ENCODE results near the gene LRRIQ1. TPM values are rescaled to one million over a fixed set of nuclear protein-coding genes. Genes with fewer than 3 reads are reported as not detected.

The LRRIQ1 gene
- total and polyA plus RNA-seq, 2 experiments from 2014 or later: 1.4 to 4.0 TPM

DNA sequence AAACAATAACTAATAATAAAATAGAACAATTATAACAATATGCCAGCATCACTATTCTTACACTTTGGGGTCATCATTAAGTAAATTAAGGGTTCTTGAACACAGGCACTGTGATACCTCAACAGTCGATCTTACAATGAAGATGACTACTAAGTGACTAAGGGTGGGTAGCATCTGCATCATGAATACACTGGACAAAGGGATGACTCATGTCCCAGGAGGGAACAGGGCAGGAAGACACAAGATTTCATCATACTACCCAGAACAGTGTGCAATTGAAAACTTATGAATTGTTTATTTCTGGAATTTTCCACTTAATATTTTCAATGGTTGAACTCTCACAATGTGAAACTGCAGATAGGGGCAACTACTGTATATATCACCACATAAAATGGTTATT is 19.7 kb upstream of the LRRIQ1 start:
- Histone ChIP-seq H3K4me3 (no peak overlapping the region), H4K20me1 (replicated peaks; ENCODE audit: insufficient read depth) (no peaks in the 10 kb centered on the region), H3K9me2 (ENCODE audit: insufficient read depth) (no peaks in the 10 kb centered on the region), H3K36me3 (ENCODE audit: insufficient read depth) (no peaks in the 10 kb centered on the region), H2AFZ (no peak overlapping the region), H3K4me1 (ENCODE audit: insufficient read depth) (no peaks in the 10 kb centered on the region), H3F3A (replicated peaks; ENCODE audit: low read depth) (no peaks in the 10 kb centered on the region), H3K4me2 (no peak overlapping the region), H3K79me2 (replicated peaks; ENCODE audit: insufficient read depth) (no peaks in the 10 kb centered on the region), H3K27me3 (ENCODE audit: insufficient read depth) (no peaks in the 10 kb centered on the region), H3K27ac (ENCODE audit: low read depth) (no peak overlapping the region)
- no peak for ATAC-seq
- H3K27me3 Mint-ChIP-seq (ENCODE audit: insufficient read depth, low read depth, poor library complexity): no peaks in the 10 kb centered on the region
- TF ChIP-seq STAT1 (IDR thresholded peaks at IDR 0.05; ENCODE audit: unreplicated experiment) (no peak), POLR2AphosphoS5 (IDR thresholded peaks at IDR 0.05; ENCODE audit: low read depth) (no peak), ZNF331 (CRISPR knock-in tag; IDR thresholded peaks at IDR 0.05; ENCODE audit: low read depth) (no peak), EZH2 (IDR thresholded peaks at IDR 0.05; ENCODE audit: low read depth, unreplicated experiment) (no peak), EZH2phosphoT487 (IDR thresholded peaks at IDR 0.05; ENCODE audit: unreplicated experiment) (no peak), ZNF114 (CRISPR knock-in tag; IDR thresholded peaks at IDR 0.05) (no peak), CREB1 (CRISPR knock-in tag; IDR thresholded peaks at IDR 0.05; ENCODE audit: low read depth) (no peak), JUNB (IDR thresholded peaks at IDR 0.05; ENCODE audit: unreplicated experiment) (no peak), NANOG (IDR thresholded peaks at IDR 0.05; ENCODE audit: borderline replicate concordance) (no peak)
- TF ChIP-seq, protein P1, sequence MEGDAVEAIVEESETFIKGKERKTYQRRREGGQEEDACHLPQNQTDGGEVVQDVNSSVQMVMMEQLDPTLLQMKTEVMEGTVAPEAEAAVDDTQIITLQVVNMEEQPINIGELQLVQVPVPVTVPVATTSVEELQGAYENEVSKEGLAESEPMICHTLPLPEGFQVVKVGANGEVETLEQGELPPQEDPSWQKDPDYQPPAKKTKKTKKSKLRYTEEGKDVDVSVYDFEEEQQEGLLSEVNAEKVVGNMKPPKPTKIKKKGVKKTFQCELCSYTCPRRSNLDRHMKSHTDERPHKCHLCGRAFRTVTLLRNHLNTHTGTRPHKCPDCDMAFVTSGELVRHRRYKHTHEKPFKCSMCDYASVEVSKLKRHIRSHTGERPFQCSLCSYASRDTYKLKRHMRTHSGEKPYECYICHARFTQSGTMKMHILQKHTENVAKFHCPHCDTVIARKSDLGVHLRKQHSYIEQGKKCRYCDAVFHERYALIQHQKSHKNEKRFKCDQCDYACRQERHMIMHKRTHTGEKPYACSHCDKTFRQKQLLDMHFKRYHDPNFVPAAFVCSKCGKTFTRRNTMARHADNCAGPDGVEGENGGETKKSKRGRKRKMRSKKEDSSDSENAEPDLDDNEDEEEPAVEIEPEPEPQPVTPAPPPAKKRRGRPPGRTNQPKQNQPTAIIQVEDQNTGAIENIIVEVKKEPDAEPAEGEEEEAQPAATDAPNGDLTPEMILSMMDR (conservative IDR thresholded peaks at IDR 0.05; ENCODE audit: low read depth in 2 of 2): no peak
- TF ChIP-seq, protein P2, sequence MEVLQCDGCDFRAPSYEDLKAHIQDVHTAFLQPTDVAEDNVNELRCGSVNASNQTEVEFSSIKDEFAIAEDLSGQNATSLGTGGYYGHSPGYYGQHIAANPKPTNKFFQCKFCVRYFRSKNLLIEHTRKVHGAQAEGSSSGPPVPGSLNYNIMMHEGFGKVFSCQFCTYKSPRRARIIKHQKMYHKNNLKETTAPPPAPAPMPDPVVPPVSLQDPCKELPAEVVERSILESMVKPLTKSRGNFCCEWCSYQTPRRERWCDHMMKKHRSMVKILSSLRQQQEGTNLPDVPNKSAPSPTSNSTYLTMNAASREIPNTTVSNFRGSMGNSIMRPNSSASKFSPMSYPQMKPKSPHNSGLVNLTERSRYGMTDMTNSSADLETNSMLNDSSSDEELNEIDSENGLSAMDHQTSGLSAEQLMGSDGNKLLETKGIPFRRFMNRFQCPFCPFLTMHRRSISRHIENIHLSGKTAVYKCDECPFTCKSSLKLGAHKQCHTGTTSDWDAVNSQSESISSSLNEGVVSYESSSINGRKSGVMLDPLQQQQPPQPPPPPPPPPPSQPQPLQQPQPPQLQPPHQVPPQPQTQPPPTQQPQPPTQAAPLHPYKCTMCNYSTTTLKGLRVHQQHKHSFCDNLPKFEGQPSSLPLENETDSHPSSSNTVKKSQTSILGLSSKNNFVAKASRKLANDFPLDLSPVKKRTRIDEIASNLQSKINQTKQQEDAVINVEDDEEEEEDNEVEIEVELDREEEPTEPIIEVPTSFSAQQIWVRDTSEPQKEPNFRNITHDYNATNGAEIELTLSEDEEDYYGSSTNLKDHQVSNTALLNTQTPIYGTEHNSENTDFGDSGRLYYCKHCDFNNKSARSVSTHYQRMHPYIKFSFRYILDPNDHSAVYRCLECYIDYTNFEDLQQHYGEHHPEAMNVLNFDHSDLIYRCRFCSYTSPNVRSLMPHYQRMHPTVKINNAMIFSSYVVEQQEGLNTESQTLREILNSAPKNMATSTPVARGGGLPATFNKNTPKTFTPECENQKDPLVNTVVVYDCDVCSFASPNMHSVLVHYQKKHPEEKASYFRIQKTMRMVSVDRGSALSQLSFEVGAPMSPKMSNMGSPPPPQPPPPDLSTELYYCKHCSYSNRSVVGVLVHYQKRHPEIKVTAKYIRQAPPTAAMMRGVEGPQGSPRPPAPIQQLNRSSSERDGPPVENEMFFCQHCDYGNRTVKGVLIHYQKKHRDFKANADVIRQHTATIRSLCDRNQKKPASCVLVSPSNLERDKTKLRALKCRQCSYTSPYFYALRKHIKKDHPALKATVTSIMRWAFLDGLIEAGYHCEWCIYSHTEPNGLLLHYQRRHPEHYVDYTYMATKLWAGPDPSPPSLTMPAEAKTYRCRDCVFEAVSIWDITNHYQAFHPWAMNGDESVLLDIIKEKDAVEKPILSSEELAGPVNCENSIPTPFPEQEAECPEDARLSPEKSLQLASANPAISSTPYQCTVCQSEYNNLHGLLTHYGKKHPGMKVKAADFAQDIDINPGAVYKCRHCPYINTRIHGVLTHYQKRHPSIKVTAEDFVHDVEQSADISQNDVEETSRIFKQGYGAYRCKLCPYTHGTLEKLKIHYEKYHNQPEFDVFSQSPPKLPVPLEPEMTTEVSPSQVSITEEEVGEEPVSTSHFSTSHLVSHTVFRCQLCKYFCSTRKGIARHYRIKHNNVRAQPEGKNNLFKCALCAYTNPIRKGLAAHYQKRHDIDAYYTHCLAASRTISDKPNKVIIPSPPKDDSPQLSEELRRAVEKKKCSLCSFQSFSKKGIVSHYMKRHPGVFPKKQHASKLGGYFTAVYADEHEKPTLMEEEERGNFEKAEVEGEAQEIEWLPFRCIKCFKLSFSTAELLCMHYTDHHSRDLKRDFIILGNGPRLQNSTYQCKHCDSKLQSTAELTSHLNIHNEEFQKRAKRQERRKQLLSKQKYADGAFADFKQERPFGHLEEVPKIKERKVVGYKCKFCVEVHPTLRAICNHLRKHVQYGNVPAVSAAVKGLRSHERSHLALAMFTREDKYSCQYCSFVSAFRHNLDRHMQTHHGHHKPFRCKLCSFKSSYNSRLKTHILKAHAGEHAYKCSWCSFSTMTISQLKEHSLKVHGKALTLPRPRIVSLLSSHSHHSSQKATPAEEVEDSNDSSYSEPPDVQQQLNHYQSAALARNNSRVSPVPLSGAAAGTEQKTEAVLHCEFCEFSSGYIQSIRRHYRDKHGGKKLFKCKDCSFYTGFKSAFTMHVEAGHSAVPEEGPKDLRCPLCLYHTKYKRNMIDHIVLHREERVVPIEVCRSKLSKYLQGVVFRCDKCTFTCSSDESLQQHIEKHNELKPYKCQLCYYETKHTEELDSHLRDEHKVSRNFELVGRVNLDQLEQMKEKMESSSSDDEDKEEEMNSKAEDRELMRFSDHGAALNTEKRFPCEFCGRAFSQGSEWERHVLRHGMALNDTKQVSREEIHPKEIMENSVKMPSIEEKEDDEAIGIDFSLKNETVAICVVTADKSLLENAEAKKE (CRISPR knock-in tag; IDR thresholded peaks at IDR 0.05): no peak
- TF ChIP-seq, protein P3, sequence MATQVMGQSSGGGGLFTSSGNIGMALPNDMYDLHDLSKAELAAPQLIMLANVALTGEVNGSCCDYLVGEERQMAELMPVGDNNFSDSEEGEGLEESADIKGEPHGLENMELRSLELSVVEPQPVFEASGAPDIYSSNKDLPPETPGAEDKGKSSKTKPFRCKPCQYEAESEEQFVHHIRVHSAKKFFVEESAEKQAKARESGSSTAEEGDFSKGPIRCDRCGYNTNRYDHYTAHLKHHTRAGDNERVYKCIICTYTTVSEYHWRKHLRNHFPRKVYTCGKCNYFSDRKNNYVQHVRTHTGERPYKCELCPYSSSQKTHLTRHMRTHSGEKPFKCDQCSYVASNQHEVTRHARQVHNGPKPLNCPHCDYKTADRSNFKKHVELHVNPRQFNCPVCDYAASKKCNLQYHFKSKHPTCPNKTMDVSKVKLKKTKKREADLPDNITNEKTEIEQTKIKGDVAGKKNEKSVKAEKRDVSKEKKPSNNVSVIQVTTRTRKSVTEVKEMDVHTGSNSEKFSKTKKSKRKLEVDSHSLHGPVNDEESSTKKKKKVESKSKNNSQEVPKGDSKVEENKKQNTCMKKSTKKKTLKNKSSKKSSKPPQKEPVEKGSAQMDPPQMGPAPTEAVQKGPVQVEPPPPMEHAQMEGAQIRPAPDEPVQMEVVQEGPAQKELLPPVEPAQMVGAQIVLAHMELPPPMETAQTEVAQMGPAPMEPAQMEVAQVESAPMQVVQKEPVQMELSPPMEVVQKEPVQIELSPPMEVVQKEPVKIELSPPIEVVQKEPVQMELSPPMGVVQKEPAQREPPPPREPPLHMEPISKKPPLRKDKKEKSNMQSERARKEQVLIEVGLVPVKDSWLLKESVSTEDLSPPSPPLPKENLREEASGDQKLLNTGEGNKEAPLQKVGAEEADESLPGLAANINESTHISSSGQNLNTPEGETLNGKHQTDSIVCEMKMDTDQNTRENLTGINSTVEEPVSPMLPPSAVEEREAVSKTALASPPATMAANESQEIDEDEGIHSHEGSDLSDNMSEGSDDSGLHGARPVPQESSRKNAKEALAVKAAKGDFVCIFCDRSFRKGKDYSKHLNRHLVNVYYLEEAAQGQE (IDR thresholded peaks at IDR 0.05; ENCODE audit: unreplicated experiment): no peak
- TF ChIP-seq, protein P4, sequence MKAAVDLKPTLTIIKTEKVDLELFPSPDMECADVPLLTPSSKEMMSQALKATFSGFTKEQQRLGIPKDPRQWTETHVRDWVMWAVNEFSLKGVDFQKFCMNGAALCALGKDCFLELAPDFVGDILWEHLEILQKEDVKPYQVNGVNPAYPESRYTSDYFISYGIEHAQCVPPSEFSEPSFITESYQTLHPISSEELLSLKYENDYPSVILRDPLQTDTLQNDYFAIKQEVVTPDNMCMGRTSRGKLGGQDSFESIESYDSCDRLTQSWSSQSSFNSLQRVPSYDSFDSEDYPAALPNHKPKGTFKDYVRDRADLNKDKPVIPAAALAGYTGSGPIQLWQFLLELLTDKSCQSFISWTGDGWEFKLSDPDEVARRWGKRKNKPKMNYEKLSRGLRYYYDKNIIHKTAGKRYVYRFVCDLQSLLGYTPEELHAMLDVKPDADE (IDR thresholded peaks at IDR 0.05): no peak
- no peaks in the 10 kb centered on the region for H3K9me3 Mint-ChIP-seq
- H3K4me1 Mint-ChIP-seq: peaks cover 6% of the 10 kb centered on the region
- no peaks in the 10 kb centered on the region for H3K36me3 Mint-ChIP-seq (ENCODE audit: low read depth)
- no peak for DNase-seq (ENCODE audit: low spot score)
- H3K4me3 Mint-ChIP-seq: no peak overlapping the region
- no peak overlapping the region for H3K27ac Mint-ChIP-seq

Data from GM23338 (cell line).